K562 (cell line): ENCODE results near the gene DZIP1. TPM values are rescaled to one million over a fixed set of nuclear protein-coding genes. Genes with fewer than 3 reads are reported as not detected.

Experiments
- ATAC-seq: fragments of 200-7000 bp; cut with Tn5 transposase; 3 replicates; pipeline ENCODE4 v1.9.1; 2020; ENCODE audit warnings: moderate library complexity
- BruUV-seq: library from RNA; stranded (reverse); fragments of 400-500 nt; replicated peaks from 2 replicates; lab custom pipeline; 2021; lab: Mats Ljungman, UMichigan
- CTCF ChIA-PET: fragments of 300-600 bp; formaldehyde crosslinking; extraction: SDS; loops from one replicate; lab custom pipeline; 2021; ENCODE audit warnings: low intra/inter-chr PET ratio; lab: Yijun Ruan, JAX
- POLR2A ChIA-PET: fragments of 300-600, 350-650 bp; sonication (Branson Sonifier 250); formaldehyde crosslinking; extraction: SDS; loops from one replicate; lab custom pipeline; 2021; ENCODE audit warnings: antibody characterized with exemption, inconsistent platforms; lab: Yijun Ruan, JAX
- DNase-seq, 4 experiments: peaks; one replicate each; pipeline versions ENCODE4 v3.0.0 to v3.0.0-alpha.2; 2011 to 2018; ENCODE audit warnings: low spot score in 3 of 4, mixed read lengths in 3 of 4; ENCODE audit errors: extremely low read depth in 1 of 4
- FAIRE-seq: peaks from 2 replicates; lab custom pipeline; 2011; peaks lifted over from hg19 to GRCh38; lab: Jason Lieb, UNC
- H2AFZ ChIP-seq: 2 replicates; pipeline ENCODE4 v1.6.0; 2011; ENCODE audit warnings: low read depth, low read length, control low read depth, inconsistent platforms
- H3K27ac ChIP-seq: fragments of 200-600 bp; 3 replicates; pipeline ENCODE4 v1.8.0; 2011; ENCODE audit warnings: low read depth, mild to moderate bottlenecking, control low read depth, inconsistent platforms, low read length, moderate library complexity, mixed read lengths; ENCODE audit errors: extremely low read depth
- H3K27me3 ChIP-seq, 2 experiments: fragments of 300-600 bp in 1 of 2; 2 replicates in 1 of 2; 3 replicates in 1 of 2; pipeline versions ENCODE4 v1.6.0 to v1.8.0; 2011; ENCODE audit warnings: inconsistent platforms in 2 of 2, low read length in 2 of 2, mild to moderate bottlenecking in 1 of 2, mixed read lengths in 1 of 2, moderate library complexity in 1 of 2; ENCODE audit not compliant: control insufficient read depth in 2 of 2, insufficient read depth in 2 of 2
- H3K36me3 ChIP-seq: fragments of 300-600 bp; 3 replicates; pipeline ENCODE4 v1.8.0; 2011; ENCODE audit warnings: mild to moderate bottlenecking, low read length, inconsistent platforms; ENCODE audit not compliant: control insufficient read depth, insufficient read depth
- H3K4me1 ChIP-seq, 2 experiments: fragments of 200-600 bp in 1 of 2; replicated peaks in 1 of 2; 2 replicates in 1 of 2; 3 replicates in 1 of 2; pipeline versions ENCODE4 v1.5.1 to v1.8.0; 2011; ENCODE audit warnings: inconsistent platforms in 2 of 2, low read length in 2 of 2, mild to moderate bottlenecking in 1 of 2, mixed read lengths in 1 of 2, moderate library complexity in 1 of 2; ENCODE audit not compliant: control insufficient read depth in 2 of 2, insufficient read depth in 2 of 2
- H3K4me2 ChIP-seq: 2 replicates; pipeline ENCODE4 v1.6.1; 2011; ENCODE audit warnings: low read length, control low read depth, inconsistent platforms, mixed read lengths; ENCODE audit not compliant: insufficient read depth
- H3K4me3 ChIP-seq: fragments of 200-600 bp; sonication (generic), shearing (Covaris generic); 2 replicates; pipeline ENCODE4 v1.5.1; 2016; ENCODE audit warnings: control low read depth, inconsistent platforms
- H3K79me2 ChIP-seq: fragments of 200-600 bp; 3 replicates; pipeline ENCODE4 v1.8.0; 2011; ENCODE audit warnings: low read length, inconsistent platforms; ENCODE audit not compliant: control insufficient read depth, insufficient read depth
- H3K9ac ChIP-seq, 2 experiments: 2 replicates each; pipeline versions ENCODE4 v1.6.0 to v1.6.1; 2011; ENCODE audit warnings: low read depth in 2 of 2, low read length in 2 of 2, control low read depth in 1 of 2, inconsistent platforms in 1 of 2, mild to moderate bottlenecking in 1 of 2, mixed read lengths in 1 of 2; ENCODE audit not compliant: insufficient read depth in 1 of 2
- H3K9me1 ChIP-seq: one replicate; pipeline ENCODE4 v1.6.0; 2011; ENCODE audit warnings: inconsistent platforms, mild to moderate bottlenecking, low read length, moderate library complexity; ENCODE audit not compliant: control insufficient read depth, insufficient read depth
- H3K9me3 ChIP-seq: replicated peaks from 2 replicates; pipeline ENCODE4 v1.5.1; 2011; ENCODE audit warnings: low read depth, low read length, inconsistent platforms; ENCODE audit not compliant: control insufficient read depth, insufficient read depth
- H4K20me1 ChIP-seq: replicated peaks from 2 replicates; pipeline ENCODE4 v1.6.1; 2011; ENCODE audit warnings: low read length, inconsistent platforms, mixed read lengths; ENCODE audit not compliant: control insufficient read depth, insufficient read depth
- ARID1B ChIP-seq: fragments of 450-650 bp; IDR thresholded peaks from 2 replicates; pipeline ENCODE4 v1.6.1; 2016; ENCODE audit warnings: antibody characterized with exemption, mild to moderate bottlenecking, inconsistent platforms
- ATF2 ChIP-seq: sonication (generic); formaldehyde crosslinking; IDR thresholded peaks from 2 replicates; pipeline ENCODE4 v1.8.1; 2022; ENCODE audit warnings: missing genetic modification reagents
- CCAR2 ChIP-seq: fragments of 200-400 bp; formaldehyde crosslinking; IDR thresholded peaks from 2 replicates; pipeline ENCODE4 v1.6.1; 2017; ENCODE audit warnings: mild to moderate bottlenecking, low read depth, low read length
- CEBPB ChIP-seq: fragments of 450-650 bp; IDR thresholded peaks from 2 replicates; pipeline ENCODE4 v1.6.1; 2016; ENCODE audit warnings: missing genetic modification characterization, missing compliant biosample characterization
- CHD4 ChIP-seq: fragments of 200-600 bp; sonication (generic); IDR thresholded peaks from 3 replicates; pipeline ENCODE4 v1.6.1; 2012; ENCODE audit warnings: low read depth, mild to moderate bottlenecking, mixed read lengths, low read length, inconsistent platforms; ENCODE audit not compliant: insufficient read depth, insufficient replicate concordance, poor library complexity, severe bottlenecking
- EGR1 ChIP-seq: fragments of 450-650 bp; conservative IDR thresholded peaks from 2 replicates; pipeline ENCODE4 v1.6.1; 2017; ENCODE audit warnings: mild to moderate bottlenecking
- ELF4 ChIP-seq: fragments of 450-650 bp; formaldehyde crosslinking; IDR thresholded peaks from 2 replicates; pipeline ENCODE4 v1.4.0; 2022; ENCODE audit warnings: missing genetic modification characterization
- ELK3 ChIP-seq: fragments of 450-650 bp; formaldehyde crosslinking; IDR thresholded peaks from 2 replicates; pipeline ENCODE4 v1.4.0; 2020; ENCODE audit warnings: mild to moderate bottlenecking
- ESRRA ChIP-seq: fragments of 450-650 bp; IDR thresholded peaks from 2 replicates; pipeline ENCODE4 v1.6.1; 2014; ENCODE audit warnings: low read depth, mild to moderate bottlenecking, moderate library complexity, borderline replicate concordance
- EWSR1 ChIP-seq: fragments of 450-650 bp; IDR thresholded peaks from 2 replicates; pipeline ENCODE4 v1.6.1; 2018; ENCODE audit warnings: borderline replicate concordance, mild to moderate bottlenecking, low read depth, moderate library complexity; ENCODE audit not compliant: partially characterized antibody
- HDAC2 ChIP-seq: fragments of 450-650 bp; IDR thresholded peaks from 2 replicates; pipeline ENCODE4 v1.6.1; 2016; ENCODE audit warnings: mild to moderate bottlenecking
- IRF1 ChIP-seq: sonication (generic); formaldehyde crosslinking; IDR thresholded peaks from 2 replicates; pipeline ENCODE4 v1.8.0; 2022; ENCODE audit warnings: missing genetic modification reagents, mild to moderate bottlenecking, borderline replicate concordance
- PHTF2 ChIP-seq: fragments of 250-450 bp; sonication (Bioruptor Pico); IDR thresholded peaks from 2 replicates; pipeline ENCODE4 v1.5.0; 2021; ENCODE audit warnings: mild to moderate bottlenecking
- SIRT6 ChIP-seq: IDR thresholded peaks from one replicate; pipeline ENCODE4 v1.6.1; 2012; ENCODE audit warnings: low read depth, mild to moderate bottlenecking, control low read depth, inconsistent platforms, low read length, moderate library complexity
- in situ Hi-C: fragments of 300-500 bp; cut with MboI; formaldehyde crosslinking; loops from 4 replicates; pipeline ENCODE4 v1.15.0; 2018; ENCODE audit warnings: inconsistent platforms, mixed read lengths
- intact Hi-C: fragments of 100-400 bp; cut with micrococcal nuclease; formaldehyde crosslinking; loops from 2 replicates; pipeline ENCODE4 v1.14.2; 2022
- polyA plus RNA-seq, 8 experiments: library from polyadenylated mRNA; depleted of rRNA in 4 of 8; stranded (reverse) in 5 of 8; unstranded in 3 of 8; fragments of >200 nt; fragmentation: Nextera tagmentation in 2 of 8; fragmentation: Illumina TruSeq in 1 of 8; extraction: Ambion mirVana in 2 of 8; extraction: Trizol in 1 of 8; gene quantifications; 2 replicates each; pipeline versions ENCODE4 v1.2.1 to v1.2.3, GENCODE V29; 2011 to 2014; ENCODE audit warnings: inconsistent platforms in 1 of 8, missing spikeins in 1 of 8
- total RNA-seq, 7 experiments: library from RNA; depleted of rRNA in 6 of 7; stranded (reverse); fragments of >200 nt in 6 of 7; fragmentation: Illumina TruSeq in 2 of 7; extraction: Trizol in 2 of 7; gene quantifications; 2 replicates each; pipeline versions ENCODE4 v1.2.1 to v1.2.3, GENCODE V29; 2011 to 2021; ENCODE audit warnings: low replicate concordance in 1 of 7

The DZIP1 gene
- total and polyA plus RNA-seq, 9 of the 15 experiments (the other 6 are each of a cell fraction or from before 2014, with no cell fraction given): 0.07 TPM; not detected in 8

GRCh38 chr13:95659500-95659899, 15.0 kb upstream of the DZIP1 start:
- peaks cover 0 to 5% of the 10 kb centered on the region in 2 experiments; a peak in 1 of 5 replicates for H3K4me1 ChIP-seq
- no peaks in the 10 kb centered on the region for H3K79me2 ChIP-seq
- no peaks in the 10 kb centered on the region for H3K9me3 ChIP-seq
- no peak overlapping the region for H3K27ac ChIP-seq
- no peak overlapping the region for H2AFZ ChIP-seq
- POLR2A ChIA-PET: no interaction called here
- in situ Hi-C loops: no loop called here
- H4K20me1 ChIP-seq: no peaks in the 10 kb centered on the region
- no peaks in the 10 kb centered on the region for H3K27me3 ChIP-seq
- H3K9ac ChIP-seq: no peak overlapping the region
- BruUV-seq: no TSS peak
- ATAC-seq (no peak), FAIRE-seq (no peak), DNase-seq (no peak)
- H3K36me3 ChIP-seq: no peaks in the 10 kb centered on the region
- no peak overlapping the region for H3K4me3 ChIP-seq
- TF ChIP-seq PHTF2 (CRISPR knock-in tag) (no peak), SIRT6 (no peak), ARID1B (no peak), EWSR1 (no peak), EGR1 (no peak), CHD4 (no peak), ATF2 (CRISPR knock-in tag) (no peak), ELF4 (CRISPR knock-in tag) (no peak), CCAR2 (no peak), IRF1 (CRISPR knock-in tag) (no peak), ESRRA (no peak), HDAC2 (no peak), ELK3 (no peak), CEBPB (tag) (no peak)
- TF ChIP-seq, all 486 proteins: peak for 0
- CTCF ChIA-PET: no interaction called here
- H3K4me2 ChIP-seq: no peak overlapping the region
- H3K9me1 ChIP-seq: no peaks in the 10 kb centered on the region
- intact Hi-C loops: no loop called here
